WTC11 (cell line): ENCODE measurements around the gene XRCC5. TPM values are rescaled to one million over a fixed set of nuclear protein-coding genes. Genes with fewer than 3 reads are reported as not detected.
A peak's percentile ranks its signal among the peaks of the same experiment; 100 is the strongest.

Experiments used
- ATAC-seq: fragments of 200-7000 bp; cut with Tn5 transposase; 2 replicates; pipeline ENCODE4 v1.10.0; 2021; ENCODE audit warnings: mild to moderate bottlenecking, moderate library complexity
- CTCF ChIA-PET: fragments of 300-600 bp; sonication (Branson Sonifier 250); formaldehyde crosslinking; loops from one replicate; lab custom pipeline; 2021; ENCODE audit warnings: antibody characterized with exemption; lab: Charles Lee
- POLR2A ChIA-PET: fragments of 350-600 bp; sonication (Branson Sonifier 250); formaldehyde crosslinking; loops from one replicate; lab custom pipeline; 2021; ENCODE audit warnings: antibody characterized with exemption; lab: Charles Lee
- DNase-seq: peaks from one replicate; pipeline ENCODE4 v3.0.0; 2021; ENCODE audit warnings: low spot score
- H3K27ac Mint-ChIP-seq: 2 replicates; pipeline ENCODE4 v1.8.0; 2021; ENCODE audit warnings: mixed read lengths
- H3K27me3 Mint-ChIP-seq: 2 replicates; pipeline ENCODE4 v1.8.0; 2021; ENCODE audit warnings: low read depth, mild to moderate bottlenecking, moderate library complexity, mixed read lengths
- H3K36me3 Mint-ChIP-seq: 2 replicates; pipeline ENCODE4 v1.8.0; 2021; ENCODE audit warnings: mixed read lengths
- H3K4me1 Mint-ChIP-seq: 2 replicates; pipeline ENCODE4 v1.8.0; 2022; ENCODE audit warnings: mixed read lengths
- H3K4me3 Mint-ChIP-seq: 2 replicates; pipeline ENCODE4 v1.8.0; 2021; ENCODE audit warnings: mild to moderate bottlenecking, moderate library complexity, mixed read lengths
- H3K9me3 Mint-ChIP-seq: 2 replicates; pipeline ENCODE4 v1.8.0; 2021; ENCODE audit warnings: mixed read lengths
- CREB1 ChIP-seq: sonication (generic); formaldehyde crosslinking; IDR thresholded peaks from 2 replicates; pipeline ENCODE4 v1.8.0; 2023; ENCODE audit warnings: mild to moderate bottlenecking, missing genetic modification reagents
- FOXJ3 ChIP-seq: sonication (generic); formaldehyde crosslinking; IDR thresholded peaks from 2 replicates; pipeline ENCODE4 v1.9.0; 2021; ENCODE audit warnings: missing genetic modification reagents, mild to moderate bottlenecking, borderline replicate concordance
- FOXK1 ChIP-seq: sonication (generic); formaldehyde crosslinking; IDR thresholded peaks from 2 replicates; pipeline ENCODE4 v1.8.0; 2022; ENCODE audit warnings: mild to moderate bottlenecking, moderate library complexity, missing genetic modification reagents
- GRHL2 ChIP-seq: fragments of 250-450 bp; sonication (Bioruptor Pico); IDR thresholded peaks from 2 replicates; pipeline ENCODE4 v1.8.0; 2022; ENCODE audit warnings: mild to moderate bottlenecking, moderate library complexity; ENCODE audit not compliant: insufficient replicate concordance, severe bottlenecking
- GTF2I ChIP-seq: fragments of 250-450 bp; sonication (Bioruptor Pico); conservative IDR thresholded peaks from 2 replicates; pipeline ENCODE4 v1.4.0; 2021; ENCODE audit warnings: mild to moderate bottlenecking
- IRF2 ChIP-seq: sonication (generic); formaldehyde crosslinking; IDR thresholded peaks from 2 replicates; pipeline ENCODE4 v1.8.0; 2022; ENCODE audit warnings: low read depth, missing genetic modification reagents, borderline replicate concordance
- MXD4 ChIP-seq: fragments of 250-450 bp; sonication (Bioruptor Pico); IDR thresholded peaks from 2 replicates; pipeline ENCODE4 v1.8.0; 2021; ENCODE audit warnings: mild to moderate bottlenecking, moderate library complexity, borderline replicate concordance
- NFYB ChIP-seq: sonication (generic); formaldehyde crosslinking; conservative IDR thresholded peaks from 2 replicates; pipeline ENCODE4 v1.8.0; 2022; ENCODE audit warnings: low read depth, missing genetic modification reagents
- NR2C2 ChIP-seq: sonication (generic); formaldehyde crosslinking; IDR thresholded peaks from 2 replicates; pipeline ENCODE4 v1.8.0; 2022; ENCODE audit warnings: mild to moderate bottlenecking, missing genetic modification reagents
- PRRX2 ChIP-seq: fragments of 250-450 bp; sonication (Bioruptor Pico); IDR thresholded peaks from 2 replicates; pipeline ENCODE4 v1.8.0; 2021; ENCODE audit warnings: mild to moderate bottlenecking
- RELA ChIP-seq: sonication (generic); formaldehyde crosslinking; IDR thresholded peaks from 2 replicates; pipeline ENCODE4 v1.8.1; 2022; ENCODE audit warnings: missing genetic modification reagents, mild to moderate bottlenecking, borderline replicate concordance
- RORB ChIP-seq: fragments of 250-450 bp; sonication (Bioruptor Pico); IDR thresholded peaks from 2 replicates; pipeline ENCODE4 v1.9.0; 2021; ENCODE audit warnings: mild to moderate bottlenecking
- SOX15 ChIP-seq: fragments of 250-450 bp; sonication (Bioruptor Pico); IDR thresholded peaks from 2 replicates; pipeline ENCODE4 v1.9.0; 2021; ENCODE audit warnings: mild to moderate bottlenecking
- TEAD1 ChIP-seq: sonication (generic); formaldehyde crosslinking; IDR thresholded peaks from 2 replicates; pipeline ENCODE4 v1.8.0; 2022; ENCODE audit warnings: mild to moderate bottlenecking, missing genetic modification reagents
- TEAD4 ChIP-seq: sonication (generic); formaldehyde crosslinking; IDR thresholded peaks from 2 replicates; pipeline ENCODE4 v1.8.0; 2022; ENCODE audit warnings: mild to moderate bottlenecking, missing genetic modification reagents
- ZNF138 ChIP-seq: sonication (generic); formaldehyde crosslinking; conservative IDR thresholded peaks from 2 replicates; pipeline ENCODE4 v1.8.1; 2022; ENCODE audit warnings: mild to moderate bottlenecking, moderate library complexity, missing genetic modification reagents
- ZNF416 ChIP-seq: fragments of 250-450 bp; sonication (Bioruptor Pico); IDR thresholded peaks from 2 replicates; pipeline ENCODE4 v1.9.0; 2021; ENCODE audit warnings: mild to moderate bottlenecking, inconsistent platforms
- total RNA-seq: library from RNA; stranded (reverse); gene quantifications from 3 replicates; pipeline ENCODE4 v1.2.3, GENCODE V29; 2021
- TF ChIP-seq, protein P1 (sequence below): sonication (generic); formaldehyde crosslinking; IDR thresholded peaks from 2 replicates; pipeline ENCODE4 v1.8.0; 2022; ENCODE audit warnings: mild to moderate bottlenecking, missing genetic modification reagents
- TF ChIP-seq, protein P2 (sequence below): fragments of 250-450 bp; sonication (Bioruptor Pico); IDR thresholded peaks from 2 replicates; pipeline ENCODE4 v1.8.0; 2021; ENCODE audit warnings: mild to moderate bottlenecking
- TF ChIP-seq, protein P3 (sequence below): sonication (generic); formaldehyde crosslinking; IDR thresholded peaks from 2 replicates; pipeline ENCODE4 v1.8.1; 2023; ENCODE audit warnings: mild to moderate bottlenecking, missing genetic modification reagents, moderate library complexity
- TF ChIP-seq, protein P4 (sequence below): fragments of 250-450 bp; sonication (Bioruptor Pico); IDR thresholded peaks from 2 replicates; pipeline ENCODE4 v1.9.0; 2021; ENCODE audit warnings: moderate library complexity, mild to moderate bottlenecking, inconsistent platforms, borderline replicate concordance
- TF ChIP-seq, protein P5 (sequence below): fragments of 200-600 bp; IDR thresholded peaks from 2 replicates; pipeline ENCODE4 v1.8.0; 2022; ENCODE audit warnings: antibody characterized with exemption

XRCC5 gene
- total RNA-seq, 1 experiment from 2014 or later = 522 TPM

DNA sequence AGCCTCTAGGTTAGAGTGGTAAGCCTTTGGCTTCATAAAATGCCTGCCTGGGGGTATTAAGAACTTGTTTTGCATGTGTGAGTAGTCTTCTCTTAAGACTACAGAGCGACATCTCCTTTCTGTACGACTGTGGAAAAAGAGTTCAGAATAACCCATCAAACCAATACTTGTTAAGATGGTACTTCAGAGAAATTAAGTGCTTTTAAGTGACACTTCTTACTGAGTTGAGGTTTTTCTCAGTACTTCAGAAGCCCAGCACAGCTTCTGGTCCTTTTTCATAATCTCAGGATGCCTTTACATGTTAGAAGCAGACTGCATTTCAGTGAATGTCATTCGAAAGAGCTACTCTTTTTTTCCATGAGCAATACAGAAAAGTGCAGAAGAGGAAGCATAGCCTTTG is 10.8 kb downstream of the XRCC5 start:
- TF ChIP-seq CREB1 (CRISPR knock-in tag) (no peak), GRHL2 (CRISPR knock-in tag) (no peak), GTF2I (no peak), NFYB (no peak), IRF2 (CRISPR knock-in tag) (no peak)
- TF ChIP-seq, protein P1, sequence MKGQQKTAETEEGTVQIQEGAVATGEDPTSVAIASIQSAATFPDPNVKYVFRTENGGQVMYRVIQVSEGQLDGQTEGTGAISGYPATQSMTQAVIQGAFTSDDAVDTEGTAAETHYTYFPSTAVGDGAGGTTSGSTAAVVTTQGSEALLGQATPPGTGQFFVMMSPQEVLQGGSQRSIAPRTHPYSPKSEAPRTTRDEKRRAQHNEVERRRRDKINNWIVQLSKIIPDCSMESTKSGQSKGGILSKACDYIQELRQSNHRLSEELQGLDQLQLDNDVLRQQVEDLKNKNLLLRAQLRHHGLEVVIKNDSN (CRISPR knock-in tag) = no peak
- TF ChIP-seq, protein P2, sequence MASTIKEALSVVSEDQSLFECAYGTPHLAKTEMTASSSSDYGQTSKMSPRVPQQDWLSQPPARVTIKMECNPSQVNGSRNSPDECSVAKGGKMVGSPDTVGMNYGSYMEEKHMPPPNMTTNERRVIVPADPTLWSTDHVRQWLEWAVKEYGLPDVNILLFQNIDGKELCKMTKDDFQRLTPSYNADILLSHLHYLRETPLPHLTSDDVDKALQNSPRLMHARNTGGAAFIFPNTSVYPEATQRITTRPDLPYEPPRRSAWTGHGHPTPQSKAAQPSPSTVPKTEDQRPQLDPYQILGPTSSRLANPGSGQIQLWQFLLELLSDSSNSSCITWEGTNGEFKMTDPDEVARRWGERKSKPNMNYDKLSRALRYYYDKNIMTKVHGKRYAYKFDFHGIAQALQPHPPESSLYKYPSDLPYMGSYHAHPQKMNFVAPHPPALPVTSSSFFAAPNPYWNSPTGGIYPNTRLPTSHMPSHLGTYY (CRISPR knock-in tag) = no peak
- CTCF ChIA-PET = no interaction called here
- no peak for ATAC-seq
- Mint-ChIP-seq H3K36me3 (peaks cover 95% of the 10 kb centered on the region), H3K27me3 (no peaks in the 10 kb centered on the region), H3K9me3 (no peaks in the 10 kb centered on the region), H3K27ac (peak overlapping the region; percentile 22; the same call in 1 of the 2 replicates), H3K4me3 (no peak overlapping the region), H3K4me1 (peaks cover 11% of the 10 kb centered on the region)
- no peak for DNase-seq
- POLR2A ChIA-PET = no interaction called here

DNA sequence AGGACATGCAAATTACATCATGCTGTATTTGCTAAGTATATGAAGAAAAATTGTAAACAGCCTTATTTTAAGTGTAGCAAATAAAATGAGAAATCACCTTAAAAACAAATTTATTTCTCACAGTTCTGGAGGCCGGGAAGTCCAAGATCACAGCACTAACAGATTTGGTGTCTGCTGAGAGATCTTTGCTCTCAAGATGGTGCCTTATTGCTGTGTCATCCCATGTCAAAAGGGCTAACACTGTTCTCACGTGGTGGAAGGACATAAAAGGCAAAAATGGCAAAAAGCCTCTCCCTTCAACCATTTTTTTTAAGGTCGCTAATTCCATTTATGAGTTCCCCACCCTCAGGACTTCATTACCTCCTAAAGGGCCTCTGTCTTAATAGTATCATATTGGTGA is 12.1 kb downstream of the XRCC5 start:
- Mint-ChIP-seq H3K4me3 (no peak overlapping the region), H3K27ac (peak overlapping the region; percentile 64; the same call in 1 of the 2 replicates), H3K9me3 (no peaks in the 10 kb centered on the region), H3K36me3 (peaks cover 96% of the 10 kb centered on the region), H3K4me1 (peaks cover 3% of the 10 kb centered on the region), H3K27me3 (no peaks in the 10 kb centered on the region)
- DNase-seq (no peak), ATAC-seq (no peak)
- CTCF ChIA-PET = no interaction called here
- POLR2A ChIA-PET = interaction anchor here (0.6 kb wide), 1 partner anchor 37 kb away, joined by 4 read pairs; no protein-coding TSS in a partner anchor
- no peak for TF ChIP-seq FOXK1 (CRISPR knock-in tag)

DNA sequence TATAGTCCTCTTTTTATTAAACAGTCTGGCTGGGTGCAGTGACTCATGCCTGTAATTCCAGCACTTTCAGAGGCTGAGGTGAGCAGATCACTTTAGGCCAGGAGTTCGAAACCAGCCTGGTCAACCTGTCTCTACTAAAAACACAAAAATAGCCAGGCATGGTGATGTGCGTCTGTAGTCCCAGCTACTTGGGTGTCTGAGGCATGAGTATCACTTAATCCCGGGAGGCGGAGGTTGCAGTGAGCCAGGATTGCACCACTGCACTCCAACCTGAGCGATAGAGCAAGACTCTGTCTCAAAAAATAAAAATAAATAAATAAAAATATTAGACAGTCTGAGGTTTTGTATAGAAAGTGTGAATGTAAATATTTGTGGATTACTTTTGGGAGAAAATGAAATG is 17.8 kb downstream of the XRCC5 start:
- ATAC-seq = no peak
- TF ChIP-seq IRF2 (CRISPR knock-in tag) = no peak
- no peak for TF ChIP-seq GRHL2 (CRISPR knock-in tag)
- no peak for TF ChIP-seq ZNF416 (CRISPR knock-in tag)
- TF ChIP-seq GTF2I = no peak
- no peak for TF ChIP-seq TEAD4
- TF ChIP-seq, all 79 proteins: peak for 0
- Mint-ChIP-seq H3K9me3 (no peaks in the 10 kb centered on the region), H3K4me1 (no peaks in the 10 kb centered on the region), H3K4me3 (no peak overlapping the region), H3K27me3 (no peaks in the 10 kb centered on the region), H3K27ac (no peak overlapping the region), H3K36me3 (peaks cover 87% of the 10 kb centered on the region)
- DNase-seq = no peak
- ChIA-PET POLR2A (no interaction called here), CTCF (no interaction called here)

DNA sequence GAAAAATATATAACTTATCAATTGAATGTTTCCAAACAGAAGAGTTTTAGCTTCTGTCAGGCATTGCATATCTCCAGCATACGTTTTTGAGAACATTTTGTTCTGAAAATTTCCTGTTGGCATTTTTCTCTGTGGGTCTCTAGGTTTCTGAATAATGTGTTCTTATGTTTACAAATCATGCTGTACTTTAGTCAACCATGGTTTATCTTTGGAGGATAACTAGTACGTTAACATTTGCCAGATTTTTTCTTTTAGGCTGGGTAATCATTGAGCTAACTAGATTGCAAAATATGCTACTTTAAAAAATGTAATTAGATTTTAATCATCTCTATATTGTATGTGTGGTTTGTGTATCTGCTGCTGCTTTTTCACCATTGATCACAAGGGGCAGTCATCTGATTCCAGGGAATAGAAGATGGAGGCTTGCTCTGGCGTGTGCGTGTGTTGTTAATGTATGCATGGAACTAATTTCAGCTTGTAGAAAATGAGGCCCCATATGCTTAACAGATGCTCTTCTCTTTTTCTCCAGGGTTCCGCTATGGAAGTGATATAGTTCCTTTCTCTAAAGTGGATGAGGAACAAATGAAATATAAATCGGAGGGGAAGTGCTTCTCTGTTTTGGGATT is 21.3 kb downstream of the XRCC5 start:
- ATAC-seq (no peak), DNase-seq (no peak)
- Mint-ChIP-seq H3K4me3 (no peak overlapping the region), H3K27ac (no peak overlapping the region), H3K36me3 (peaks cover 87% of the 10 kb centered on the region), H3K9me3 (no peaks in the 10 kb centered on the region), H3K27me3 (no peaks in the 10 kb centered on the region), H3K4me1 (no peaks in the 10 kb centered on the region)
- POLR2A ChIA-PET = no interaction called here
- CTCF ChIA-PET = interaction anchor here (0.7 kb wide), 1 partner anchor 85 kb away, joined by 3 read pairs; no protein-coding TSS in a partner anchor
- TF ChIP-seq, protein P3, sequence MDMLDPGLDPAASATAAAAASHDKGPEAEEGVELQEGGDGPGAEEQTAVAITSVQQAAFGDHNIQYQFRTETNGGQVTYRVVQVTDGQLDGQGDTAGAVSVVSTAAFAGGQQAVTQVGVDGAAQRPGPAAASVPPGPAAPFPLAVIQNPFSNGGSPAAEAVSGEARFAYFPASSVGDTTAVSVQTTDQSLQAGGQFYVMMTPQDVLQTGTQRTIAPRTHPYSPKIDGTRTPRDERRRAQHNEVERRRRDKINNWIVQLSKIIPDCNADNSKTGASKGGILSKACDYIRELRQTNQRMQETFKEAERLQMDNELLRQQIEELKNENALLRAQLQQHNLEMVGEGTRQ (CRISPR knock-in tag) = no peak
- no peak for TF ChIP-seq TEAD1 (CRISPR knock-in tag)
- TF ChIP-seq PRRX2 (CRISPR knock-in tag) = no peak
- no peak for TF ChIP-seq CREB1 (CRISPR knock-in tag)
- TF ChIP-seq NR2C2 (CRISPR knock-in tag) = no peak
- TF ChIP-seq ZNF416 (CRISPR knock-in tag) = no peak
- no peak for TF ChIP-seq NFYB
- TF ChIP-seq SOX15 (CRISPR knock-in tag) = no peak
- no peak for TF ChIP-seq RELA (CRISPR knock-in tag)
- no peak for TF ChIP-seq ZNF138 (CRISPR knock-in tag)
- TF ChIP-seq, protein P4, sequence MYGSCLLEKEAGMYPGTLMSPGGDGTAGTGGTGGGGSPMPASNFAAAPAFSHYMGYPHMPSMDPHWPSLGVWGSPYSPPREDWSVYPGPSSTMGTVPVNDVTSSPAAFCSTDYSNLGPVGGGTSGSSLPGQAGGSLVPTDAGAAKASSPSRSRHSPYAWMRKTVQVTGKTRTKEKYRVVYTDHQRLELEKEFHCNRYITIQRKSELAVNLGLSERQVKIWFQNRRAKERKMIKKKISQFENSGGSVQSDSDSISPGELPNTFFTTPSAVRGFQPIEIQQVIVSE (CRISPR knock-in tag) = no peak
- TF ChIP-seq RORB = no peak
- TF ChIP-seq, protein P5, sequence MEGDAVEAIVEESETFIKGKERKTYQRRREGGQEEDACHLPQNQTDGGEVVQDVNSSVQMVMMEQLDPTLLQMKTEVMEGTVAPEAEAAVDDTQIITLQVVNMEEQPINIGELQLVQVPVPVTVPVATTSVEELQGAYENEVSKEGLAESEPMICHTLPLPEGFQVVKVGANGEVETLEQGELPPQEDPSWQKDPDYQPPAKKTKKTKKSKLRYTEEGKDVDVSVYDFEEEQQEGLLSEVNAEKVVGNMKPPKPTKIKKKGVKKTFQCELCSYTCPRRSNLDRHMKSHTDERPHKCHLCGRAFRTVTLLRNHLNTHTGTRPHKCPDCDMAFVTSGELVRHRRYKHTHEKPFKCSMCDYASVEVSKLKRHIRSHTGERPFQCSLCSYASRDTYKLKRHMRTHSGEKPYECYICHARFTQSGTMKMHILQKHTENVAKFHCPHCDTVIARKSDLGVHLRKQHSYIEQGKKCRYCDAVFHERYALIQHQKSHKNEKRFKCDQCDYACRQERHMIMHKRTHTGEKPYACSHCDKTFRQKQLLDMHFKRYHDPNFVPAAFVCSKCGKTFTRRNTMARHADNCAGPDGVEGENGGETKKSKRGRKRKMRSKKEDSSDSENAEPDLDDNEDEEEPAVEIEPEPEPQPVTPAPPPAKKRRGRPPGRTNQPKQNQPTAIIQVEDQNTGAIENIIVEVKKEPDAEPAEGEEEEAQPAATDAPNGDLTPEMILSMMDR = no peak
- TF ChIP-seq MXD4 (CRISPR knock-in tag) = no peak
- no peak for TF ChIP-seq FOXJ3 (CRISPR knock-in tag)
